ENCODE measurements around the gene NPTN.

DNA sequence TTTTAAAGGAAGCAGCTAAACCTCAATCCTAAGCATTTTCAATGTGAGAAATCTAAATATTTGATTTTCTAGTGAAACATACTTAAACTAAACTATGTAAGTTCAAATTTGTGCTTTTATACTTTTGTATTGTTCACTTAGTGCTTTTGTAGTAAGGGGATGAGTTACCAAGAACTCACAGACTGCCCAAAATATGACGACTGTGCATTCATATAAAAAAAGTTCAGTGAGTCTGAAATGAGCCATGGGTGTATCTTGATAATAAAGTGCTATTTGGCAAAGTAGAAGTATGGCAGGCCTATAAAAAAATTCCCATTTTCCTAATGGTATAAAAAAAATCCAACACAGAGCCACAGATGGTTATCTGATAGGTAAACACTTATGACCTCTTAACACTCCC is 66.2 kb downstream of the NPTN start:
- no peak for TF ChIP-seq CTCF (conservative IDR thresholded peaks at IDR 0.05 in 1 of 2, IDR thresholded peaks at IDR 0.05 in 1 of 2; ENCODE audit: extremely low read depth in 1 of 2, insufficient read depth in 1 of 2, low read depth in 1 of 2, low read length in 2 of 2)
- no peak for TF ChIP-seq EZH2 (IDR thresholded peaks at IDR 0.05; ENCODE audit: borderline replicate concordance, low read length)
